ENCODE data around the gene NPAS2. TPM values are rescaled to one million over a fixed set of nuclear protein-coding genes. Genes with fewer than 3 reads are reported as not detected.

The NPAS2 gene
- total and polyA plus RNA-seq, 2 of the 8 experiments (the other 6 are each of a cell fraction or from before 2014, with no cell fraction given), result 1.8 to 1.9 TPM

- FAIRE-seq (no peak), DNase-seq (ENCODE audit: low read depth in 1 of 2, low spot score in 2 of 2) (no peak)
- Histone ChIP-seq H3K56ac (replicated peaks; ENCODE audit: insufficient read length, low read depth, low read length) (no peak overlapping the region), H3K79me2 (ENCODE audit: control insufficient read depth in 1 of 2, insufficient read depth in 2 of 2, low read length in 2 of 2) (no peaks in the 10 kb centered on the region), H3K4me3 (ENCODE audit: extremely low read depth in 1 of 4, insufficient read depth in 2 of 4, low read depth in 3 of 4, low read length in 4 of 4) (no peak overlapping the region), H3K4me2 (ENCODE audit: insufficient read depth in 1 of 2, low read depth in 2 of 2, low read length in 2 of 2) (no peak overlapping the region), H2AFZ (ENCODE audit: low read length) (no peak overlapping the region), H3K9ac (replicated peaks in 1 of 4; ENCODE audit: extremely low read depth in 1 of 4, low read depth in 3 of 4, low read length in 3 of 4) (no peak overlapping the region), H2BK5ac (ENCODE audit: low read depth, low read length) (no peak overlapping the region), H3K9me3 (ENCODE audit: insufficient read depth in 2 of 2, low read depth in 1 of 2, low read length in 1 of 2) (no peaks in the 10 kb centered on the region), H2BK120ac (replicated peaks; ENCODE audit: low read depth, low read length) (no peak overlapping the region), H2AK5ac (ENCODE audit: low read depth, low read length) (no peak overlapping the region), H3K4me1 (replicated peaks in 1 of 4; ENCODE audit: control insufficient read depth in 3 of 4, insufficient read depth in 4 of 4, low read length in 3 of 4) (peaks cover 0 to 10% (median 3%) of the 10 kb centered on the region in 4 experiments; a peak in 6 of 7 replicates), H3K4ac (replicated peaks; ENCODE audit: insufficient read length, low read depth, low read length) (no peak overlapping the region), H3K27ac (ENCODE audit: low read depth, low read length) (no peak overlapping the region), H4K20me1 (replicated peaks in 1 of 2; ENCODE audit: control insufficient read depth in 1 of 2, insufficient read depth in 2 of 2, low read length in 2 of 2) (no peaks in the 10 kb centered on the region), H4K5ac (ENCODE audit: insufficient read length, low read depth, low read length) (no peak overlapping the region), H3K23me2 (ENCODE audit: low read depth, low read length) (0 out of 2 replicates have a peak, but pooled peaks cover 2% of the 10 kb centered on the region), H4K91ac (replicated peaks; ENCODE audit: insufficient read length, low read length) (no peak overlapping the region), H2BK20ac (ENCODE audit: low read length) (no peak overlapping the region), H3K23ac (ENCODE audit: insufficient read length) (no peak overlapping the region), H3K27me3 (replicated peaks in 1 of 4; ENCODE audit: control insufficient read depth in 3 of 4, extremely low read depth in 1 of 4, insufficient read depth in 3 of 4, low read length in 3 of 4) (peaks cover 2 to 16% (median 15%) of the 10 kb centered on the region in 4 experiments), H3K14ac (ENCODE audit: insufficient read length) (no peak overlapping the region), H3K36me3 (ENCODE audit: control insufficient read depth in 2 of 4, insufficient read depth in 4 of 4, low read length in 3 of 4) (no peaks in the 10 kb centered on the region), H2BK12ac (ENCODE audit: low read depth, low read length) (no peak overlapping the region), H3K18ac (ENCODE audit: extremely low read depth, low read length) (no peak overlapping the region), H3K79me1 (ENCODE audit: low read depth, low read length) (no peaks in the 10 kb centered on the region), H2BK15ac (ENCODE audit: low read length) (no peak overlapping the region), H4K8ac (ENCODE audit: extremely low read depth, insufficient read depth, low read length) (no peak overlapping the region)
- ChIA-PET POLR2A (ENCODE audit: partially characterized antibody) (interaction anchor here (1.2 kb wide), 1 partner anchor 190 kb away, joined by 4 read pairs; no protein-coding TSS in a partner anchor), CTCF (ENCODE audit: partially characterized antibody) (interaction anchor here (0.7 to 1.4 kb wide), 4 partner anchors 13 to 203 kb away, joined by 3 to 5 read pairs (median 3); no protein-coding TSS in a partner anchor)
- 81% methylated on average over 4 of the region's 4 CpGs; no CpG with 5 or more reads in 1 of the 2 experiments for WGBS, 2 experiments (ENCODE audit: extremely low coverage in 1 of 2, insufficient coverage in 1 of 2, insufficient read length in 1 of 2, insufficient replicate concordance in 2 of 2, low coverage in 1 of 2, low lambda C conversion rate in 2 of 2, missing lambda C conversion rate in 1 of 2)
- TF ChIP-seq CBX5 (IDR thresholded peaks at IDR 0.05; ENCODE audit: low read depth, low read length) (no peak), EP300 (IDR thresholded peaks at IDR 0.05; ENCODE audit: borderline replicate concordance in 1 of 2, low read depth in 2 of 2, low read length in 2 of 2) (no peak), POLR2A (IDR thresholded peaks at IDR 0.05; ENCODE audit: control extremely low read depth in 1 of 2, low read depth in 2 of 2, low read length in 2 of 2) (no peak), TBP (IDR thresholded peaks at IDR 0.05; ENCODE audit: low read depth, low read length) (no peak), RAD21 (IDR thresholded peaks at IDR 0.05 in 1 of 2, conservative IDR thresholded peaks at IDR 0.05 in 1 of 2; ENCODE audit: low read depth in 2 of 2, low read length in 2 of 2) (no peak)
Observed at GRCh38 chr2:100813527-100813926, 6.4 kb upstream of the NPAS2 start.

Data from H1 (cell line).